NCI-H2107 treated with DMSO at 0.1 percent for 48 hours (cell line): ENCODE data around the gene SRSF11.
"Not testable (repeated sequence)": the region's sequence is repeated elsewhere in the genome, so short reads cannot be mapped to it uniquely, and the experiment has no call there.

Experiments used
- DNase-seq: peaks from one replicate; lab custom pipeline; 2025; ENCODE audit not compliant: unreplicated experiment; lab: John Stamatoyannopoulos, UW

Gene SRSF11, protein sequence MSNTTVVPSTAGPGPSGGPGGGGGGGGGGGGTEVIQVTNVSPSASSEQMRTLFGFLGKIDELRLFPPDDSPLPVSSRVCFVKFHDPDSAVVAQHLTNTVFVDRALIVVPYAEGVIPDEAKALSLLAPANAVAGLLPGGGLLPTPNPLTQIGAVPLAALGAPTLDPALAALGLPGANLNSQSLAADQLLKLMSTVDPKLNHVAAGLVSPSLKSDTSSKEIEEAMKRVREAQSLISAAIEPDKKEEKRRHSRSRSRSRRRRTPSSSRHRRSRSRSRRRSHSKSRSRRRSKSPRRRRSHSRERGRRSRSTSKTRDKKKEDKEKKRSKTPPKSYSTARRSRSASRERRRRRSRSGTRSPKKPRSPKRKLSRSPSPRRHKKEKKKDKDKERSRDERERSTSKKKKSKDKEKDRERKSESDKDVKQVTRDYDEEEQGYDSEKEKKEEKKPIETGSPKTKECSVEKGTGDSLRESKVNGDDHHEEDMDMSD

DNA sequence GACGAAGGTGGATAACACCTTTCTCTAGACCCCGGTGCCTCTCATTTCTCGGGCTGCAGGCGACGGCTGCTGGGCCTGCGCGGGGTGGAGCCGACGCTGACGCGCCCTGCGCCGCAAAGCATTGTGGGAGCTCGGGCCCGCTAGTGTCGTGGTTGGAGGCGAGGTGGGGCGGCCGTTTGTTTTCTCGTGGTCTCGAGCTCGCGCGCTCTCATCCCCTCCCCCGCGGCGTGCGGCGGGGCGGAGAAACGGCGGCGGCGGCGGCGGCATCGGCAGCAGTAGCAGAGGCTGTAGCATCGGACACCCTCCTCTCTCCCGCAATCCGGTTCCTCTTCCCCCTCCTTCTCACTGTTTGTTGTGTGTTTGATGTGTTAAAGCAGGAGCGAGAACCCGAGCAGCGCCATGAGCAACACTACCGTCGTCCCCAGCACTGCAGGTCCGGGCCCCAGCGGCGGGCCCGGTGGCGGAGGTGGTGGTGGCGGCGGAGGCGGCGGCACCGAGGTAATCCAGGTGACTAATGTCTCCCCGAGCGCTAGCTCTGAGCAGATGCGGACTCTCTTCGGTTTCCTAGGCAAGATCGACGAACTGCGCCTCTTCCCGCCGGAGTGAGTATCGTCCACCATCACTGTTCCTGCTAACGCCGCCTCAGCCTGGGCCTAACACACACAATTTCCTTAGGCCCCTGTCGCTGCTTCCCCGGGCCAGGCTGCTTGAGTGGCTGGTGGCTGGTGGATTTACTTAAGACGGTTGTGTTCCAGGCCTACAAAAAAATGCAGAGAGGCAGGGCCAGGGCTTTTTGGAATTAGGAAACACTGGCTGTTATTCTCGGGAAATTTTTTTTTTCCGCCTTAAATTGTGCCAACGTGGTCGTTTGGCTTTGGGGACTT lies at the start of gene SRSF11:
TSS of gene SRSF11 (plus strand) at position 143 of the 884 bp plus-strand sequence. CDS start at position 400, 257 bp downstream.
- peak; percentile 83 for DNase-seq

DNA sequence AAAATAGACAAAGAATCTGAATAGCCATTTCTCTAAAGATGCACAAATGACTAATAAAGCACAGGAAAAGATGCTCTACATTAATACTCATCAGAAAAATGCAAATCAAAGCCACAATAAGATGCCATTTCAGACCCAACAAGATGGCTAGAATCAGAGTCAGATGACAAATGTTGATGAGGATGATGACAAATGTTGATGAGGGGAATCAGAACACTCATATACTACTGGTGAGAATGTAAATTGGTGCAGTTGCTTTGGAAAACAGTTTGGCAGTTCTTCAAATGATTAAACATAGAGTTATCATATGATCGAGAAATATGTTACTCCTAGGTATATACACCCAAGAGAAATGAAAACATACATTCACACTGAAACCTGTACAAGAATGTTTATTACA lies 49.7 kb upstream of the SRSF11 start:
- DNase-seq = no peak

DNA sequence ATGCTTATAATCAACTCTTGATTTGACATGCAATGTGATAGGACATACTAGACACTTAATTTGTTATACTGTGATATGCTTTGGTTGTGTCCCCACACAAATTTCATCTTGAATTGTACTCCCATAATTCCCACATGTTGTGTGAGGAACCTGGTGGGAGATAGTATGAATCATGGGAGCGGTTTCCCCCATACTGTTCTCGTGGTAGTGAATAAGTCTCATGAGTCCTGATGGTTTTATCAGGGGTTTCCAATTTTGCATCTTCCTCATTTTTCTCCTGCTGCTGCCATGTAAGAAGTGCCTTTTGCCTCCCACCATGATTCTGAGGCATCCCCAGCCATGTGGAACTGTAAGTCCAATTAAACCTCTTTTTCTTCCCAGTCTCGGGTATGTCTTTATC lies 36.0 kb upstream of the SRSF11 start:
- DNase-seq = not testable (repeated sequence)

DNA sequence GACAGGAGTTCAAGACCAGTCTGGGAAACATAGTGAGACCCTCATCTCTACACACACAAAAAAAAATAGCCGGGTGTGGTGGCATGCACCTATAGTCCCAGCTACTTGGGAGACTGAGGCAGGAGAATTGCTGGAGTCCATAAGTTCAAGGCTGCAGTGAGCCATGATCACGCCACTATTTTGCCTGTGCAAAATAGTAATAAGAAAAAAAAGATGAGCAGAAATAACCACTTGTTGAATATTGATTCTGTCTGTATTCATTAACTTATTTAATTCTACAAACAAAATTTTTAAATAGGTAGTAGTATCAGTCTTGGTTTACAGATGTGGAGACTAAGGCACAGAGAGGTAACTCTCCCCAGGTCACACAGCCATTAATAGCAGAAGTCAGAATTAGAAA lies 32.7 kb upstream of the SRSF11 start:
- no peak for DNase-seq

DNA sequence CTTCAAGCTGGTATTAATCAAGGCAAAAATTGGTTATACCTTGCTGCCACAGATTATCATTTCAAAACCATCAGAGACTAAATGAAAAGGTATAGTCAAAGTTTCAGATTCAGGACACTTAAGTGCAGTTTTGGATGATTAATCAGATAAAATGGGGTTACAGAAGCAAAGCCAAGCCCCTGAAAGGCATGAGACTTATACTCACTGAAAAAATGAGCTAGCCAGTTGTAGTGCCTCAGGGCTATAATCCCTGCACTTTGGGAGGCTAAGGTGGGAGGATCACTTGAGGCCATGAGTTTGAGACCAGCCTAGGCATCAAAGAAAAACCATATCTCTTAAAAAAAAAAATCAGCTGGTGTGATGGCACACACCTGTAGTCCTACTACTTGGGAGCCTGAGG lies 31.0 kb upstream of the SRSF11 start:
- no peak for DNase-seq

DNA sequence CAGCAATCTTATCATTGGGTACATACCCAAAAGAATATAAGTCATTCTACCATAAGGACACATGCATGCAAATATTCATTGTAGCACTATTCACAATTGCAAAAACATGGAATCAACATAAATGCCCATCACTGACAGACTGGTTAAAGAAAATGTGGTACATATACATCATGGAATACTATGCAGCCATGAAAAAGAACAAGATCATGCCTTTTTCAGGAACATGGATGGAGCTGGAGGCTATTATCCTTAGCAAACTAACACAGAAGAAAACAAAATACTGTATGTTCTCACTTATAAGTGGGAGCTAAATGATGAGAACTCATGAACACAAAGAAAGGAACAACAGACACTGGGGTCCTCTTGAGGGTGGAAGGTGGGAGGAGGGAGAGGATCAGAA lies 28.7 kb upstream of the SRSF11 start:
- not testable (repeated sequence) for DNase-seq

DNA sequence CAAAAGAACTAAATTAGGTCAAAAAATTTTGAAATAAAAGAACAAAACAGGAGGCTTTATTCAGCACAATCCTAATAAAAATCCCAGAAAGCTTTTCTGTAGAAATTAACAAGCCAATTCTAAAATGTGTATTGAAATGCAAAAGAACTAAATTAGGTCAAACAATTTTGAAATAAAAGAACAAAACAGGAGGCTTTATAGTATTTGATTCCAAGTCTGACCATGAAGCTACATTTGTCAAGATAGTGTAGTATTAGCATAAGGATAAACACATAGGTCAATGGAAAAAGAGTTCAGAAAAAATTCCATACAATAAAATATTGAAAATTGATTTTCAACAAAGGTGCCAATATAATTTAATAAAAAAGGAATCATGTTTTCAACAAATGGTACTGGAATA lies 26.6 kb upstream of the SRSF11 start:
- no peak for DNase-seq

DNA sequence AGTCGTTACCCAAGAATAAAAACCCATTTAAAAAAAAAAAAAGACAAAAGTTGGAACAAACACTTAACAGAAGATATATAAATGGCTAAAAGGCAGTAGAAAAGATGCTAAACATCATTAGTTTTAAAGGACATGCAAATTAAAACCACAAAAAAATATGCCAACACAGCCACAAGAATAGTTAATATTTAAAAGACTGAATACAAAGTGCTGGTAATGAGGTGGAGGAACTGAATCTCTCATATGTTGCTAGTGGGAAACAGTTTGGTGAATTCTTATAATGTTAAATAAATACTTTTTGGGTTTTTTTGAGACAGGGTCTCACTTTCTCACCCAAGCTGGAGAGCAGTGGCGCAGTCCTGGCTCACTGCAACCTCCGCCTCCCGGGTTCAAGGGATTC lies 25.8 kb upstream of the SRSF11 start:
- DNase-seq = no peak

DNA sequence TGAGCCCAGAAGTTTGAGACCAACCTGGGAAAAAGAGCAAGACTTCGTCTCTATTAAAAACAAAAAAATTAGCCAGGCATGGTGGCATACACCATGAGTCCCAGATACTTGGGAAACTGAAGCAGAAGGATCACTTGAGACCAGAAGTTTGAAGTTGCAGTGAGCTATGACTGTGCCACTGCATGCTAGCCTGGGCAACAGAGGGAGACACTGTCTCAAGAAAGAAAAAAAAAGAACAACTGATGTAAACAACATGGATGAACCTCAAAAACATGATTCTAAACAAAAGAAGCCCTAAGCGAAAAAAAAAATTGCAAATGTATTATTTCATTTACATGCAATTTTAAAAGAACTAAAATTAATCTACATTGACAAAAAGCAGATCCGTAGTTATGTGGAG lies 24.8 kb upstream of the SRSF11 start:
- no peak for DNase-seq

DNA sequence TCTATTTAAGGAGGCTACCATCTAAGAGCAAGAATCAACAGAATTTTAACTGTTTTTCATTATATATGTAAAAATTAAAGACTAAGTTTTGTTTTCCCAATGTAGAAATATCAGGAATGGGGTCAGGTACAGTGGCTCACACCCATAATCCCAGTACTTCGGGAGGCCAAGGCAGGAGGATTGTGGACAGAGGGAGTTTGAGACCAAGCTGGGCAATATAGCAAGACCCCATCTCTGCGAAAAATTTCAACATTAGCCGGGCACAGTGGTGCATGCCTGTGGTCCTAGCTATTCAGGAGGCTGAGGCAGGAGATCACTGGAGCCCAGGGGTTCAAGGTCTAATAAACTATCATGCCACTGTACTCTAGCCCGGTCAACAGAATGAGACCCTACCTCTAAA lies 21.1 kb upstream of the SRSF11 start:
- no peak for DNase-seq

DNA sequence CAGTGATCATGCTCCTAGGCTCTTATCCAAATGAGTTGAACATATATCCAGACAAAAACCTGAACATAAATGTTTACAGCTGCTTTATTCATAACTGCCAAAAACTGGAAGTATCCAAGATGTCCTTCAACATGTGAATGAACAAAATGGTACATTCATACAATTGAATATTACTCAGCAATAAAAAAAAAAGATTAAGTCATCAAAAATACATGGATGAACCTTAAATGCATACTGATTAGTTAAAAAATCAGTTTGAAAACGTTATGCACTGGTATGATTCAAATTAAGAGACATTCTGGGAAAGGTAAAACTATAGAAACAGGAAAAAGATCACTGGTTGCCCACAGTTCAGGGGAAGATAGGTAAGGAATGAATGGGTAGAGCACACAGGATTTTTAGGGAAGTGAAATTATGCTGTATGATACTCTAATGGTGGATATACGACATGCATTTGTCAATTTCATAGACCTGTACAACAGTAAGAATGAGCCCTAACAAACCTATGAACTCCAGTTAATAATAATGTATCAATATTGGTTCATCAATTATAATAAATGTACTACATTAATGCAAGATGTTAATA lies 18.9 kb upstream of the SRSF11 start:
- no peak for DNase-seq

DNA sequence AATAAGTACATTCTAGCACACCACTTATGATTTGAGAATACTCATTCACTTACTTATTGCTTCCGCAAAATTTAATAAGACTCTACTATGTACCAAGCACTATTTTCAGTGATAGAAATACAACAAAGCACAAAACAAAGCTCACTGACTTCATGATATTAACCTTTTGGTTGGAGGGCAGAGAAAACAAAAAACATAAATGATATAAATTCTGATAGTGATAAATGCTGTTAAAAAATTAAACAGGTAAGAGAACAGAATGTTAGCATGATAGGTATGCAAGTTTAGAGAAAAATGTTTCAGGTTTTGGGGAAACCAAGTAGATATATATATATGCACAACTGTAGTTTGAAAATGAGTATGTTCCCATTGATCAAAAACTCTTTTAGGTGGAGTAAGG lies 17.0 kb upstream of the SRSF11 start:
- DNase-seq = no peak

DNA sequence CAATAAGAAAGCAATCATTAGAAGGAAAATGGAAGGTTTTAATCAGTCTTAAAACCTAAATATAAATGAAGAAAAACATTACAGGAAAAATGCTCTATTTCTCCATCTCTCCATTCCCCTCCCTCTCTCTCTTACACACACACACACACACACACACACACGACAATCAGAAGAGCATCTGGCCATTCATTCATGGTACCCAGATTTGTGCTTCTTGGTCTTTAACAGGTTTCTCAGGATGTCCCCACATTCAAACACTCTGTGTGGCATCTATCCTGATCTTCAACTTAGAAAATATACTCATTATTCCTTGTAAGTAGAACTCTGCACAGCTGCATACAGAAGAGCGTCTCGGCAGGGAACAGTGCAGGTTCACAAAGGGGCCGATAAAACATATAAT lies 16.6 kb upstream of the SRSF11 start:
- DNase-seq = no peak

DNA sequence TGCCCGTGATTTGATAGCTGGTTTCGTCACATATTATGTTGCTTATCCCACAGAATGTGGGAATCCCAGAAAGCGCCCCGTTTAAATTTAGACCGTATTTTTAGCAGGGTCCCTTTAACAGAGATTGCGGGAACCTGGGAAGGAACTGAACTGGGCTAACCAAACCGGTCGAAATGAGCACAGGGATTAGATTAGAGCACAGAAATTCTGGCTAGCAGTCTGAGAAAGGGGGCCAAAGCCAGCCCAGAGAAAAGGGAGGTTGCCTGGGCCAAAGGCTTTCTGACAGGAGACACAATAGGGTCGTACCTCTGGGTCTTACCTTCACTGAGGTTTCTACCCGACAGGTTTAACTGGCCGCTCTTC lies 16.1 kb upstream of the SRSF11 start:
- no peak for DNase-seq

DNA sequence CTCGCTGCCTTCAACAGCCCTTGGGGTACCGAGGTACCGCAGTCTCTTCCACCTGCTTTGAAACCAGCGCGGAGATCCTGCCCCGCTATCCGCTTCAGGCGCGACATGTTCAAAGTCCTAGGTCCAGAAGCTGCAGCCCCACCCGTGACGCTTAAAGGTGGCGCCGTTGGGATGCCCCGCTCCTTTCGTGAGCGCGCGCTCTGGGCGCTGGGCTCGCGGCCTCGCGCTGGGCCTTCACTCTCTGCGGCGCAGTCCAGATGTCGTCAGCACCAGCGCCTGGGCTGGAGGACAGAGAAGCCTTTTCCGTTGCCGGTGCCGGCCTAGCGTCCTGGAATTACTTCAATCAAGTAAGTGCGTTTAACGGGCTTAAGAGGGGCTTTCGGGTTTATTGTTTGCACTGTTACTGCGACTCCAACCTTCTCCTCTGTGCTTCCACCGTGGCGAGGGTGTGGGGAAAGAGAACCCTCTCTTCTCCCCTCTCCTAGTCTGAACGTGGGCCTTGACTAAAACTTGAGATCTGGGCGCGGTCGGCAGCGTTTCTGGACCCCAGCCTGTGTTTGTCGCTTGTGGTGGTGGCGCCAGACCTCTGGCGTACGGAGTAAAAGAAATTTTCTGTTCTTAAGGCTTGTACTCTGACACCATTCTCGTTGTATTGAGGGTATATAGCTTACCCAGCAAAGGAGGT lies 15.6 kb upstream of the SRSF11 start, which contains the start of gene LRRC40:
TSS of gene LRRC40 (minus strand) at position 146 of the 685 bp plus-strand sequence. CDS start at position 107, 39 bp downstream.
- DNase-seq = peak; percentile 91

DNA sequence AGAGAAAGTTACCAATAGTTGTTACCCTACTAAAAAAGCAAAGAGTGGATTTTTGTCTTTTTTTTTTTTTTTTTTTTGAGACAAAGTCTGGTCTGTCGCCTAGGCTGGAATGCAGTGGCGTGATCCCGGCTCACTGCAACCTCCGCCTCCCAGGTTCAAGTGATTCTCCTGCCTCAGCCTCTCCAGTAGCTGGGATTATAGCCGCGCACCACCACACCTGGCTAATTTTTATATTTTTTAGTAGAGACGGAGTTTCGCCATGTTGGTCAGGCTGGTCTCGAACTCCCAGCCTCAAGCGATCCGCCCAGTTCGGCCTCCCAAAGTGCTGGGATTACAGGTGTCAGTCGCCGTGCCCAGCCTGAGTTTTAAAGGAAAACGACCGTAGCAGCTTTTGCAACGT lies 14.3 kb upstream of the SRSF11 start:
- not testable (repeated sequence) for DNase-seq

DNA sequence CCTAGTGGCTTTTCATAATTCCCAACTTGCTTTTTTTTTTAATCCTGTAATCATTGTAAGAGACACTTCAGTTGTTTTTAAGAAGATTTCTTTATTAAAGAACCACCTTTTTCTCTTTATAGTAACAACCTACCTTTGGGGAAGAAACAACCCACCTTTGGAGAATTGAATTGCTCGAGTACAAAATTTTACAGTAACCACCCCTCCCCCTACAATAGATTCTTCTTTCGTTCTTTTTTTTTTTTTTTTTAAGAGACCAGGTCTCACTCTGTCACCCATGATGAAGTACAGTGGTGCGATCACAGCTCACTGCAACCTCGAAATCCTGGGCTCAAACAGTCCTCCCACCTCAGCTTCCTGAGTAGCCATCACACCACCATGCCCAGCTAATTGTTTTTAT lies 13.7 kb upstream of the SRSF11 start:
- DNase-seq = no peak

DNA sequence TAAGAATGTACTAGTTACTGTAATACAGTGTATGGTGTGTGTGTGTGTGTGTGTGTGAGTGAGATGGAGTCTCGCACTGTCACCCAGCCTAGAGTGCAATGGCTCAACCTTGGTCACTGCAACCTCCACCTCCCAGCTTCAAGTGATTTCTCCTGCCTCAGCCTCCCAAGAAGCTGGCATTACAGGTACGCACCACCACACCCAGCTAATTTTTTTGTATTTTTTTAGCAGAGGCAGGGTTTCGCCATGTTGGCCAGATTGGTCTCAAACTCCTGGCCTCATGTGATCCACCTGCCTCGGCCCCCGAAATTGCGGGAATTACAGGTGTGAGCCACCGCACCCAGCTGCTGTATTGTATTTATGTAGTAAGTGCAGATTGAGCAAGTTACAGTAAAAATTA lies 12.9 kb upstream of the SRSF11 start:
- DNase-seq = no peak

DNA sequence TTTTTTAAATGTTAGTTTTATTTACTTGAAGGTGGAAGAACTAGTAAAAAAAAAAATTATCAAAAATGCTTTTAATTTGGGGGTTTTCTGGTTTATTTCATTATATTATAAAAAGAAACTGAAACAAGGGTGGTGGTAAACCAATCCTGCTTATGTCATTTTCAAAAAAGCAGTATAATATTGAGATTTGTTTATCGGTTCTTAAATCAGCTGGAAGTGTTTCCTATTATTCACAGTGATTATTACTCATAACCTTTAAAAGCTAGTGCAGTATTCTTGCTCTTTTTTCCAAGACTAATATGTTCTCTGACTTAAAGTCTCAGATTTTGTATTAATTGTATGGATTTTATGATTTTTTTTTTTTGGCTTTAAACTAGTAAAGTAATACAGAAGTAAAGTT lies 10.4 kb upstream of the SRSF11 start:
- DNase-seq = no peak

DNA sequence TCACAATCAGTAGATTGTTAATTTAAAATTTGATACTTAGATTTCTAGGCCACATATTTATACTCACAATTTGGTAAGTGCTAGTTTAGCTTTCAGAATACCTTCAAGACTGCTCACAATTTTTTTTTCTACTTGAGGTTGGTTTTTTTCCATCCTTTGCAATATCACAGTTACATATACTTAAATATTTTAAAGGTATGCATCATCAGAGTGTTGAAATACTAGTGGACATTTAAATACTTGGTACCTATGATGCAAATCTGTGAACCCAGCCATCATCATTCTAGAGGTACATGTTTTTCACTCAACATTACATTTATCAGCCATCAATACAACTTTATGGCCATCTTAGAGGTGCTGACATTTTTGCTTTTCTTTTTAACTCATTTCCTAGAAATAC lies 9.6 kb upstream of the SRSF11 start:
- DNase-seq = no peak

DNA sequence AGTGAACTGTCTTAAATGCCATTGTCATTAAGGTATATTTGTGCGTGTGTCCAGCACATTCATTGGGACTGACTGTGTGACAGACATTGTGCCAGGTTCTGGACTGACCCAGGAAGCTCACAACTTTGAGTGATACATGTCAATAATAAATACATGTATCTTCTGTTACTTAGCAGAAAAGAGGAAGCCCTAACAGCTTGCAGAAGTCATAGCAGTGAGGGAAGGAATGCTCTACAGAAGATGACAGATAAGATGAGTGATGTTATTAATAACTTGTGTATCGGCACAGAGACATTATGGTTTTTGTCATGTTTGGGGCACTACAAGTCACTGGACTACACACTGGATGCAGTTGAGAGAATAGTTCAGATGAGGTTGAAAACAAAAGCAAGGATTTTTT lies 1.2 kb upstream of the SRSF11 start:
- DNase-seq = no peak
